ENCODE measurements around the gene MEX3A.

- TF ChIP-seq CTBP1 (IDR thresholded peaks at IDR 0.05; ENCODE audit: borderline replicate concordance) (no peak), FOXM1 (IDR thresholded peaks at IDR 0.05; ENCODE audit: borderline replicate concordance) (no peak)
Observed at GRCh38 chr1:156114919-156115513, 32.8 kb upstream of the MEX3A start.
